WTC11 (cell line): ENCODE measurements around the gene RIBC1.

Experiments
- CBFB ChIP-seq: sonication (generic); formaldehyde crosslinking; IDR thresholded peaks from 2 replicates; pipeline ENCODE4 v1.8.1; 2022; ENCODE audit warnings: mild to moderate bottlenecking, low read depth, missing genetic modification reagents
- CREB1 ChIP-seq: sonication (generic); formaldehyde crosslinking; IDR thresholded peaks from 2 replicates; pipeline ENCODE4 v1.8.0; 2023; ENCODE audit warnings: mild to moderate bottlenecking, missing genetic modification reagents
- CTCF ChIP-seq: fragments of 200-600 bp; IDR thresholded peaks from 2 replicates; pipeline ENCODE4 v1.8.0; 2022; ENCODE audit warnings: antibody characterized with exemption
- ELF4 ChIP-seq: sonication (generic); formaldehyde crosslinking; IDR thresholded peaks from 2 replicates; pipeline ENCODE4 v1.8.1; 2022; ENCODE audit warnings: low read depth, mild to moderate bottlenecking, moderate library complexity, missing genetic modification reagents
- JUN ChIP-seq: sonication (generic); formaldehyde crosslinking; IDR thresholded peaks from 2 replicates; pipeline ENCODE4 v1.8.0; 2023; ENCODE audit warnings: mild to moderate bottlenecking, missing genetic modification reagents
- MAX ChIP-seq: sonication (generic); formaldehyde crosslinking; IDR thresholded peaks from 2 replicates; pipeline ENCODE4 v1.8.0; 2022; ENCODE audit warnings: mild to moderate bottlenecking, missing genetic modification reagents
- NFYB ChIP-seq: sonication (generic); formaldehyde crosslinking; conservative IDR thresholded peaks from 2 replicates; pipeline ENCODE4 v1.8.0; 2022; ENCODE audit warnings: low read depth, missing genetic modification reagents
- PRRX2 ChIP-seq: fragments of 250-450 bp; sonication (Bioruptor Pico); IDR thresholded peaks from 2 replicates; pipeline ENCODE4 v1.8.0; 2021; ENCODE audit warnings: mild to moderate bottlenecking
- SMAD3 ChIP-seq: sonication (generic); formaldehyde crosslinking; IDR thresholded peaks from 2 replicates; pipeline ENCODE4 v1.8.0; 2022; ENCODE audit warnings: missing genetic modification reagents, mild to moderate bottlenecking, borderline replicate concordance

- TF ChIP-seq MAX (CRISPR knock-in tag), result no peak
- no peak for TF ChIP-seq CBFB
- TF ChIP-seq ELF4 (CRISPR knock-in tag), result no peak
- no peak for TF ChIP-seq CTCF
- no peak for TF ChIP-seq PRRX2 (CRISPR knock-in tag)
- no peak for TF ChIP-seq SMAD3 (CRISPR knock-in tag)
- TF ChIP-seq NFYB (CRISPR knock-in tag), result no peak
- no peak for TF ChIP-seq CREB1 (CRISPR knock-in tag)
- TF ChIP-seq JUN, result no peak
Measured at GRCh38 chrX:53458082-53458481, 35.4 kb downstream of the RIBC1 start.
